Measurements from ENCODE around the gene USP20. TPM values are rescaled to one million over a fixed set of nuclear protein-coding genes. Genes with fewer than 3 reads are reported as not detected.

The USP20 gene
- total RNA-seq, 2 experiments from 2014 or later = 52.2 to 54.2 TPM

DNA sequence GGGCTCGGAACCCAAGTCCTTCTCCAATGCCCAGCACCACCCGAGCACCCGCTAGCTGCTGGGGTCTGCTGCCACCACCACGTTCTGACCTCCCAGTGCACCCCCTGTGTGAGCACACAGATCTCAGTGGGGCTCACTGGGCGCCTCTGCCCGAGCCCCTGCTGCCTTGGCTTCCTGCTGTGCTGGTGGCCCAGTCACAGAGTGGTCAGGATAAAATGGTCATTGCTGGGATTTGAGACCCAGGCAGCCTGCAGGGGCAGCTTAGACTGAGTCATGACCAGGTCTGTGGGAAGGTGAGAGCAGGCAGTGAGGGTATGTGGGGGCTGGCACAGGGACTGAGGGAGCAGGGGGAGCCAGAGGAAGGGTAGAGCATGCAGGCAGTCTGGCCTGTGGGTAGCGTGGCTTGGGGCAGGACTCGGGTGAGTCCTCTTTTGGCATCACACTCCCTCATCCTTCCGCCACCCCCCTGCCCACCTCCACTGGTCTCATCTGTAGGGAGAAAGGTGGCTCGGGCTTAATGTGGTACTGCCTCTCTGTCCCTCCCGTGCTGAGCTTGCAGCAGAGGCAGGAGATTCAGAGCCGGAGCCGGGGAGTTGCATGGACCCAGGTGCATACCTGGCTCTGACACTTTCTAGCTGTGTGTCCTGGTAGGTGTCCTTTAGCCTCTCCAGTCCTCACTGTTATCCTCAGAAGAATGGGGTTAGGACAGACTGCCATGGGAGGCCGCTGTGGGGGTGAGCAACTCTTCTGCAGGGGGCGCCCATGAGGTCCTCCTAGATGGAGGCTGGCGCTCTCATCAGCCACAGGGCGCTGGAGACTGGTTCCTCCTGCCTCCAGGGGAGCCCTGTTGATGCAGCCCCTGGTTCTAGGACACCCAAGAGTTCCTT, 32.1 kb downstream of the USP20 start:
- POLR2A ChIA-PET = interaction anchor here (2.0 to 3.4 kb wide), 2 partner anchors 18 to 21 kb away, joined by 11 to 38 read pairs; no protein-coding TSS in a partner anchor
- CTCF ChIA-PET = interaction anchor here (1.2 to 1.6 kb wide), 3 partner anchors 22 to 33 kb away, joined by 3 read pairs; no protein-coding TSS in a partner anchor

DNA sequence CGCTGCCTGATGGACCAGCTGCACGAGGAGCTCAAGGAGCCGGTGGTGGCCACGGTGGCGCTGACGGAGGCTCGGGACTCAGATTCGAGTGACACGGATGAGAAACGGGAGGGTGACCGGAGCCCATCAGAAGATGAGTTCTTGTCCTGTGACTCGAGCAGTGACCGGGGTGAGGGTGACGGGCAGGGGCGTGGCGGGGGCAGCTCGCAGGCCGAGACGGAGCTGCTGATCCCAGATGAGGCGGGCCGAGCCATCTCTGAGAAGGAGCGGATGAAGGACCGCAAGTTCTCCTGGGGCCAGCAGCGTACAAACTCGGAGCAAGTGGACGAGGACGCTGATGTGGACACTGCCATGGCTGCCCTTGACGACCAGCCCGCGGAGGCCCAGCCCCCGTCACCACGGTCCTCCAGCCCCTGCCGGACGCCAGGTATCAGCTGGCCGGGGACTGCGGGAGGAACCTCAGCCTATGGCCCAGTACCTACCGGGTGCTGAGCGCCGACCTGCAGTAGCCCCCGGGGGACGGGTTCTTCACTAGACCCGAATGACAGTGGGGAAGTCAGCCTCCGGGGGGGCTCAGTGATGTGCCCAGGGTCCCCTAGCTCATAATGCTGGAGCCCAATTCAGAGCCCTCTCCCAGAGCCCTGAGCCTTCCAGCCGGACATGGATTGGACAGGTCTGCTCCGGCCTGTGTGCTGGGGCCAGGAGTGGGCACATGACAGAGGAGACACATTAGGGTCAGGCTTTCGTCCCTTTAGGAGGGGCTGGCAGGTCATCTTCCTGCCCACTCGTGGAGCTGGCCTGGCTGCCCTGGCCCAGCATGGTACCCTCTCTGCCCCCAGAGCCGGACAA, 33.0 kb downstream of the USP20 start:
- CTCF ChIA-PET = interaction anchor here (0.8 to 1.1 kb wide), 2 partner anchors 11 to 22 kb away, joined by 3 to 4 read pairs; no protein-coding TSS in a partner anchor

DNA sequence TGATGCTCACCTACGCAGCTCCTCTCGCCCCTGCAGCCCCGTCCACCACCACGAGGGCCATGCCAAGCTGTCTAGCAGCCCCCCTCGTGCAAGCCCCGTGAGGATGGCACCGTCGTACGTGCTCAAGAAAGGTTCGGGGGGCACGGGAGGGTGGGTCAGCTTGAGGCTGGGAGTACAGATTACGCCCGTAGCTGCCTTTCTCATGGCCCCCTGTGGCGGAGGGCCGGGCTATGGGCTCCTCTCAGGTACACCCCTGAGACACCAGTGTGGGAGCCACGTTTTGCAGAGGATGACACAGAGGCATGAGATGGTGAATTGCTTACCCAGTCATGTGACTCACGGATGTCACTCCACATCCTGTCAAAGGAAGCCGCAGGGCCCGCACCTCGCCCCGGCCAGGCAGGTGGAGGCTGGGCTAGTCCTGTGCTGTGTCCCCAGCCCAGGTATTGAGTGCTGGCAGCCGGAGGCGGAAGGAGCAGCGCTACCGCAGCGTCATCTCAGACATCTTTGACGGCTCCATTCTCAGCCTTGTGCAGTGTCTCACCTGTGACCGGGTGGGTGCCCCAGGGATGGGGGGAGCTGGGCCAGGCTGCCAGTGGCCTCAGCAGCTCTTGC, 33.7 kb downstream of the USP20 start:
- CTCF ChIA-PET = interaction anchor here (0.8 to 1.6 kb wide), 4 partner anchors 10 to 22 kb away, joined by 3 to 6 read pairs (median 4); no protein-coding TSS in a partner anchor
- POLR2A ChIA-PET = interaction anchor here (0.5 to 3.4 kb wide), 3 partner anchors 17 to 35 kb away, joined by 3 to 38 read pairs (median 11); no protein-coding TSS in a partner anchor

More for the DNA sequence above, 33.0 kb downstream of the USP20 start:
- POLR2A ChIA-PET = interaction anchor here (0.5 to 3.4 kb wide), 3 partner anchors 17 to 34 kb away, joined by 3 to 38 read pairs (median 11); no protein-coding TSS in a partner anchor

DNA sequence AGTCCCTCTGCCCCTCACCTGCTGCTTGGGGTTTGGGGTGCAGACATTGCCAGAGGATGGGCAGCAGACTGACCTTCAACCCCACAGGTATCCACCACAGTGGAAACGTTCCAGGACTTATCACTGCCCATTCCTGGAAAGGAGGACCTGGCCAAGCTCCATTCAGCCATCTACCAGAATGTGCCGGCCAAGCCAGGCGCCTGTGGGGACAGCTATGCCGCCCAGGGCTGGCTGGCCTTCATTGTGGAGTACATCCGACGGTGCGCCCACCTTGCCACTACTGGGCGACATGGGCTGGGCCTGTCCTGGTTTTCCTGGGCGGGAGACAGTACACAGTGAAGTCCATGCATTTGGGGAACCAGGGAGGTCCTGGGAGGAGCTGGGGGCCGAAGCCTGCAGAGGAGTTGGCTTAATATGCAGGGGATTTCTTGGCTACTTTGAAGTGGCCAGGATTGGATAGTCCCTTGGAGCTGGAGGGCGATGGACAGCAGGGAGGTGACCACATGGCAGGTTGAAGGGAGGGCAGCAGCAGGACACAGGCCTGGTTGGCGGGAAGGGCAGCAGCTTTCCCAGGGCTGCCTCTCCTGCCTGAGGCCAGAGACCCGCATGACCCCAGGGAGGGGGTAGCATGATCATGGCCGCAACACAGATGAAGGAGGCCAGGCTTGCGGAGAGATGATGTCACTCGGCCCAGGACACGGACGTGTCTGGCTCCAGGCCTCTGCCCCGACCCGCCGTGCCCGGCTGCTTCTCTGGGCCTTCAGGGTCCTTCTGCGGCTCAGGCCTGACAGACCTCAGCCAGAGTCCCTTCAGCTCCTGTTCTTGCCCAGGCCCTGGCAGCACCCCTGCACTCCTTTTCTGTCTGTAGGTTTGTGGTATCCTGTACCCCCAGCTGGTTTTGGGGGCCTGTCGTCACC, 34.6 kb downstream of the USP20 start:
- POLR2A ChIA-PET = interaction anchor here (0.6 to 3.4 kb wide), 4 partner anchors 9 to 52 kb away, joined by 3 to 38 read pairs (median 9); no protein-coding TSS in a partner anchor
- CTCF ChIA-PET = interaction anchor here (0.8 to 1.6 kb wide), 3 partner anchors 15 to 18 kb away, joined by 3 to 6 read pairs (median 3); no protein-coding TSS in a partner anchor

DNA sequence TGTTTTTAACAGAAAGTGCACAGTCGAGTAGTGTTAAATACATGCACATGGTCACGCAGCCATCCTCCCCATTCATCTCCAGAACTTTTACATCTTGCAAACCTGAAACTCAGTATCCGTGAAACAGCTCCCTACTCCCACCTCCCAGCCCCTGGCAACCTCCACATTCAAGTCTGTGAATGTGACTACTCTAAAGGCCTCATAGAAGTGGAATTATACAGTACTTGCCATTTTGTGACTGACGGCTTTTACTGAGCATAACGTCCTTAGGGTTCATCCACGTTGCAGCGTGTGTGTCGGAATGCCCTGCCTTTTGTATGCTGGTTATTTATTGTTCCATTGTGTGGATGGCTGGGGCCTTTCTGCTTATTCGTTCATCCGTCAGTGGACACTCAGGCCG, 35.8 kb downstream of the USP20 start:
- ChIA-PET CTCF (interaction anchor here (1.5 kb wide), 1 partner anchor 16 kb away, joined by 3 read pairs; no protein-coding TSS in a partner anchor), POLR2A (no interaction called here)

DNA sequence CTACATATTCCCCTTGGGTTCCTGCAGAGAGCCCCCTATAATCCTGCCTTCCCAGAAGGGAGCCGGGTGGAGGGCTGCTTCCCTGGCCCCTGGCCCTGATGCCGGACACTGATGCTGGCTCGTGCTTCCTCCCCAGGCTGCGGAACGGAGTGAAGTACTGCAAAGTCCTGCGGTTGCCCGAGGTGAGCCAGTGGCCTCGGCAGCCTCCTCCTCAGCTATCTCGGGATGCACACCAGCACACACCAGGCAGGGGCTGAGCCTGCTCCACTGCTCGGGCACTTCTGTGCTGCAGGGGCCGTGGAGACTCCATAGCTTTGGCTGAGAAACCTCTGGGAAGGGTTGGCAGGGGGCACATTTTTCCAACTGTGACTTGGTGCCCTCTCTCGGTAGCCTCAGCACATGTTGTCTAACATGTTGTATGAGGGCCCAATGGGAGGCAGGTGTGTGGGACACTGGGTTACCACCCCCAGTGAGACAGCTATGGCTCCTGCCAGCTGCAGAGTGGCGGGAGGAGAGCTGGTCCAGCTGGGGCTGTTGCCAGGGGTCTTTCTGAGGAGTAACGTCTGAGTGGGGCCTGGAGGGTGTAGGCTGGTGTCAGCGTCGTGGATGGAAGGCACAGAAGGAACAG, 38.4 kb downstream of the USP20 start:
- POLR2A ChIA-PET = interaction anchor here (0.7 kb wide), 1 partner anchor 1012 kb away, joined by 6 read pairs; no protein-coding TSS in a partner anchor
- CTCF ChIA-PET = interaction anchor here (0.6 kb wide), 1 partner anchor 800 kb away, joined by 3 read pairs; no protein-coding TSS in a partner anchor

DNA sequence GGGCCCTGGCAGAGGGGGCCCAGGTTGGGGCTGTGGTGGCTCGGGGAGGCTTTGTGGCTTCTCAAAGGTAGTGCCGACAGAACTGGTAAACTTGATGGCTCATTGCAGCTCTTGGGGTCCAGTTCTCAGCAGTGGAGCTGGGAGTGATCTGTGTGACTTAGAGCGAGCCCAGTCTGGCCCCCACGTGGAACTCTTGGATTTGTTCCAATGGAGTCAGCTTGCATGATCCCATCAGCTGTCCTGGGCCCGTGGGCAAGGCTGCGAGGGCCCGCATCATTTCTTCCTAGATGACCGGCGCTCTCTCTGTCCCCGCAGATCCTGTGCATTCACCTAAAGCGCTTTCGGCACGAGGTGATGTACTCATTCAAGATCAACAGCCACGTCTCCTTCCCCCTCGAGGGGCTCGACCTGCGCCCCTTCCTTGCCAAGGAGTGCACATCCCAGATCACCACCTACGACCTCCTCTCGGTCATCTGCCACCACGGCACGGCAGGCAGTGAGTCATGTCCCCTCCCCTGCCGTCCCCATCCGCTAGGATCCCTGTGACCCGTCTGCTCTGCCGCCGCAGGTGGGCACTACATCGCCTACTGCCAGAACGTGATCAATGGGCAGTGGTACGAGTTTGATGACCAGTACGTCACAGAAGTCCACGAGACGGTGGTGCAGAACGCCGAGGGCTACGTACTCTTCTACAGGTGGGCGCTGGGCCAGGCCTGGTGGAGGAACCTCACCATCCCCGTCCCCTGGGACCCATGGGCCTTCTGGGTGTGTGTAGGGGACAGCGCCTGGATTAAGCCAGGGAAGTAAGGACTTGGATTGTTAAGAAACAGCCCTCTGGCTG, 39.2 kb downstream of the USP20 start:
- ChIA-PET CTCF (no interaction called here), POLR2A (no interaction called here)

DNA sequence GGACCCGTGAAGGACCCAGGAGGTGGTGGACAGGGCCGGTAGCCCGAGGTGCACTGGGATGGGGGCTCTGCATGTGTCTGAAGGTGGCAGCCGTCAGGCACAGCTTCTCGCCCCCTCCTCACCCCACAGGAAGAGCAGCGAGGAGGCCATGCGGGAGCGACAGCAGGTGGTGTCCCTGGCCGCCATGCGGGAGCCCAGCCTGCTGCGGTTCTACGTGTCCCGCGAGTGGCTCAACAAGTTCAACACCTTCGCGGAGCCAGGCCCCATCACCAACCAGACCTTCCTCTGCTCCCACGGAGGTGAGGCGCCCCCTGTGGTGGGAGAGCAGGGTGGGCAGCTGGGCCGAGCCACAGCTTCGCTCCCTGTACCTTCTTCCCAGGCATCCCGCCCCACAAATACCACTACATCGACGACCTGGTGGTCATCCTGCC, 39.9 kb downstream of the USP20 start:
- POLR2A ChIA-PET = no interaction called here
- CTCF ChIA-PET = interaction anchor here (1.5 kb wide), 1 partner anchor 13 kb away, joined by 3 read pairs; no protein-coding TSS in a partner anchor

DNA sequence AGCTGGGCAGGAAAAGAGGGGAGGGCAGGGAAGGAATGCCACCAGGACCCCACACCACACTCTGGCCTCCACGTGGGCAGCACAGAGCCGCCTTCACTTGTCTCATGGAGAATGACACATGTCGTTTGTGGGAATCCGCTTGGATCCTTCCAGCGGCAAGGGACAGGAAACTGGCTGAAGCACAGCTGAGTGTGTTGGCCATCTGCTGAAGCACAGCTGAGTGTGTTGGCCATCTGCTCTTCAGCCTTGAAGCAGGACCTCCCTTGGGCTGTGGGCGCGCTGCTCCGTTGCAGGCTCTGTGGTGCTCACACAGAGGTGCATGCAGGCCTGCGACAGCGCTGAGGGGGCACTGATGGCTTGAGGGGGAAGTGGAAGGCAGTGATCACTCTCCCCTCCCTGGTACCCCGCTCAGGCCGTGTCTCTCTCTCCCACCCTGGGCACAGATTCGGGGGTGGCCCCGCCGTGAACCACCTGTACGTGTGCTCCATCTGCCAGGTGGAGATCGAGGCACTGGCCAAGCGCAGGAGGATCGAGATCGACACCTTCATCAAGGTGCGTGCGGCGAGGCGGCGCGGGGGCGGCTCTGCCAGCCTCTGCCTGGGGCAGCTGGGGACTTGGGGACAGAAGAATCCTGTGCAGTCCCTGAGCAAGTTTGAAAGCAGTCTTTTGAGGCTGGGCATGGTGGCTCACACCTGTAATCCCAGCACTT, 40.6 kb downstream of the USP20 start:
- CTCF ChIA-PET = interaction anchor here (0.6 to 1.5 kb wide), 2 partner anchors 13 to 162 kb away, joined by 3 to 5 read pairs; no protein-coding TSS in a partner anchor
- POLR2A ChIA-PET = interaction anchor here (0.7 kb wide), 1 partner anchor 572 kb away, joined by 4 read pairs; no protein-coding TSS in a partner anchor

DNA sequence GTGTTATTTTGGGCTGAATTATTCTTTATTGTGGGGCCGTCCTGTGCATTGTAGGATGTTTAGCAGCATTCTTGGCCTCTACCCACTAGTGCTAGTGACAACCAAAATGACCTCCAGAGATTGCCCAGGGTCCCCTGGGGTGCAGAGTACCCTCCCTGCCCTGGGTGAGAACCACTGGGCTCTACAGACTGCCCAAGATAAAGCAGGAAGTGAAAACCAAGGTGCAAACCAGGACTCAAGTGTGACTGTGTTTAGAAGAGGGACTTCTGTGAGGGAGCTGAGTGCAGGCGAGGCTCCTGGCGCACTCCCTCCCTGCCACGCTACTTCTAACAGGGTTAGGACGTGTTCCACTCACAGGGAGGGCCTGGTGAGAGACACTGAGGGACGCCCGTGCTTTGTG, 41.6 kb downstream of the USP20 start:
- CTCF ChIA-PET = no interaction called here

DNA sequence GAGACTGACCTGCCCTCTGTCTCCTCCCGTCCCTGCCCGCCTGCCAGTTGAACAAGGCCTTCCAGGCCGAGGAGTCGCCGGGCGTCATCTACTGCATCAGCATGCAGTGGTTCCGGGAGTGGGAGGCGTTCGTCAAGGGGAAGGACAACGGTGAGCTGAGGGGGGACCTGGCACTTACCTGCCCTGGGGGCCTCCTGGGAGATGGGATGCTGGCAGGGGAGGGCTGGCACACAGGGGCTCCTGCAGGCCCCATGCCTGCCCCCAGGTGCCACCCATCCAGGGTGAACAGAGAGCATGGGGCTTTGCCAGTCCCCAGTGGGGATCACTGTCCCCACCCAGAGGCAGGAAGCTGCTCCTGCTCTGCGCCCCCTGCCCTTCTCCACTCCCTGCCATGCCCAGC, 43.0 kb downstream of the USP20 start:
- ChIA-PET POLR2A (no interaction called here), CTCF (interaction anchor here (0.6 to 1.0 kb wide), 2 partner anchors 10 to 354 kb away, joined by 3 to 4 read pairs; no protein-coding TSS in a partner anchor)

More for the DNA sequence above, 41.6 kb downstream of the USP20 start:
- POLR2A ChIA-PET = no interaction called here

DNA sequence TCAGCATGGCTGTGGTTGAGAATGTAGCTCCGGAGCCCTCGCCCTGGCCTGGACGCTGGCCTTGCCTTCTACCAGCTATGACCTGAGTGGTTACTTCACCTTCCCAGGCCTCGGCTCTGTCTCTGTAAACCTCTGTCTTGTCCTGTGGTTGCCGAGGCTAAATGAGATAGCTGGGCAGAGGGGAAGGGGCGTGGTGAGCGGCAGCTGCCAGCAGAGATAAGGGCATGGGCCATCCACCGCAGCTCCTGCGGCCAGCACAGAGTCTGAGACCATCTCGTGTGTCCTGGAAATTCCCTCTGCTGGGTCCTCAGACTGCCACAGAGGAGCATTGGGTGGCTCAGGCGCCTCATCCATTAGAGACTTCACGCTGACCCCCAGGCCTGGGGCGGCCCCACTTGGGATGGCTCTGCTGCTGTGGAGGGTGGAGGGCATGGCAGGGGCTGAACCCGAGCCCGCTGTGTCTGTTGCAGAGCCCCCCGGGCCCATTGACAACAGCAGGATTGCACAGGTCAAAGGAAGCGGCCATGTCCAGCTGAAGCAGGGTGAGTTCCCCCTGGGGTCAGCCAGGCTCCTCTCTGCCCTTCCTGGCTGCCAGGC, 43.9 kb downstream of the USP20 start:
- ChIA-PET CTCF (interaction anchor here (0.6 to 1.0 kb wide), 2 partner anchors 11 to 353 kb away, joined by 3 to 4 read pairs; no protein-coding TSS in a partner anchor), POLR2A (no interaction called here)

DNA sequence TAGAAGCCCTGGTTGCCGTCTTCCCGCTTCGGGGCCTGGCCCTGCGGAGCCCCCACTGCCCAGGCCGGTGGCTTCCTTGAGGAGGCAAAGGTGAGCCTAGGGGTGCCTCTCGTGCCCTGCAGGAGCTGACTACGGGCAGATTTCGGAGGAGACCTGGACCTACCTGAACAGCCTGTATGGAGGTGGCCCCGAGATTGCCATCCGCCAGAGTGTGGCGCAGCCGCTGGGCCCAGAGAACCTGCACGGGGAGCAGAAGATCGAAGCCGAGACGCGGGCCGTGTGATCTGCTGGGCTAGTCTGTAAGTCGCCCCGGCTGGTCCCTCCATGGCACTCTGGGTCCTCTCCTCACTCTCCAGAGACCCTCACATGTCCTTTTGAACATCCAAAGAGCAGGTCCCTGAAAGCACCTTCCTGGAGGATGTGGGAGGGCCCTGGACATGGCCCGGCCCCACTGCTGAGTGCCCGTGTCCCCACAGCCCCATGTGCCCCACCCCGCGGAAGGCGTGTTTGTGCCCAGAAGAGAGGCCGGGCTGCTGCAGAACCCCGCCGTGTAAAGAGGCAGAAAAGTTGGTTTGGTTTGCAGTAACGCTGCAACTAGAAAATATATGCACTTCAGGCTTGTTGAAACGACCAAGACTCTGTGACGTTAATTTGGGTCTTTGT, 44.9 kb downstream of the USP20 start:
- POLR2A ChIA-PET = no interaction called here
- CTCF ChIA-PET = no interaction called here

DNA sequence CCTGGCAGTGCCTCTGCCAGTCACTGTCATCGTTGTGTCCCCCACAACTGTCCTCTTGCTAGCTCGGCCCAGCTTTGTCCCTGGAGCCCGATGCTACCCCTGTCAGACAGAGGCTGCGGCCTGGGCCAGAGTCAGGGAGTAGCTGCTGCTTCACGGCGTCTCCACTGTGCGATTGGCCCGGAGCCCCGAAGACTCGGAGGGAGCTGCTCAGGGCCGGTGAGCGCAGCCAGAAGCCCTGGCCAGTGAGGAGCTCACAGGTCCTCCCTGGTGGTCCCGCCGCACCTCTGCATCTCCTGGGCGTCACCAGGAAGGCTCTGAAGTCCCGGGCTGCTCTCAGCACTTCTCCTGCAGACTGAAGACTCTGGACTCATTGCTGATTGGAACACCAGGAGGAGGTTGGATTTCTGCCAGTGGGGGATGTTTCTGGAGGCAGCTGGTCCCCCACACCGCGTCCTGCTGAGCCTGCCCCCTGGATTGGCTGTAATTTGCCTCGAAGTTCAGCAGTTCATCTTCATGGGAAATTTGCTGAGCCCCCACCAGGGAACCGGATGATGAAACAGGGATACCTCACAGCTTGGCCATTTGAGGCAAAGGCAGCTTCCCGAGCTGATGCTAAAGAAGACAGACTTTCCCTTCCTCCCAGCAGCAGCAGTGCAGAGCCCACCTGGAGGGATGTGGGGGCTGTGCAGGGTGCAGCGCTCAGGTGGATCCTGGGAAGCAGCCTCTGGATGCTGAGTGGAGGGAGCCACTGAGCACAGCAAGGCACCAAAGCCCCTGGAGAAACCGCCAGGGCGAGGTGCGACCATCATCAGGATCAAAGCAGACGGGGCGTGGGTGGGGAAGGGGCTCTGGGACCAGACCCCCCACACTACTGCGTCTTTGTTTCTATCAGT, 45.6 kb downstream of the USP20 start:
- ChIA-PET CTCF (interaction anchor here (1.5 kb wide), 1 partner anchor 16 kb away, joined by 3 read pairs; no protein-coding TSS in a partner anchor), POLR2A (no interaction called here)
